ENCODE results near the gene VWA7.

- TF ChIP-seq ESRRG (CRISPR knock-in tag; IDR thresholded peaks at IDR 0.05), result no peak
- no peak for TF ChIP-seq BACH2 (CRISPR knock-in tag; IDR thresholded peaks at IDR 0.05; ENCODE audit: borderline replicate concordance)
- no peak for TF ChIP-seq CSDC2 (CRISPR knock-in tag; IDR thresholded peaks at IDR 0.05)
- TF ChIP-seq TOX (CRISPR knock-in tag; IDR thresholded peaks at IDR 0.05; ENCODE audit: borderline replicate concordance), result no peak
- no peak for TF ChIP-seq OSR1 (CRISPR knock-in tag; IDR thresholded peaks at IDR 0.05)
- no peak for TF ChIP-seq PATZ1 (CRISPR knock-in tag; IDR thresholded peaks at IDR 0.05; ENCODE audit: borderline replicate concordance)
- no peak for TF ChIP-seq SNAI2 (CRISPR knock-in tag; IDR thresholded peaks at IDR 0.05)
- TF ChIP-seq CSRNP3 (CRISPR knock-in tag; IDR thresholded peaks at IDR 0.05), result no peak
- TF ChIP-seq RARB (CRISPR knock-in tag; IDR thresholded peaks at IDR 0.05), result no peak
- TF ChIP-seq ARNTL (CRISPR knock-in tag; IDR thresholded peaks at IDR 0.05; ENCODE audit: borderline replicate concordance, low read depth), result no peak
- TF ChIP-seq ZFP3 (CRISPR knock-in tag; IDR thresholded peaks at IDR 0.05), result no peak
- no peak for TF ChIP-seq ZFP30 (CRISPR knock-in tag; IDR thresholded peaks at IDR 0.05)
- TF ChIP-seq CREB5 (CRISPR knock-in tag; IDR thresholded peaks at IDR 0.05; ENCODE audit: low read depth), result no peak
- no peak for TF ChIP-seq TSHZ2 (CRISPR knock-in tag; IDR thresholded peaks at IDR 0.05)
Observed at GRCh38 chr6:31797588-31797987, 20.5 kb upstream of the VWA7 start.

Measured in SK-N-SH treated with all-trans-retinoic acid at 6 μM for 48 hours (cell line).